Amniotic stem cell (primary cell): ENCODE results near the gene CALU.

Source experiments
- DNase-seq: peaks from one replicate; lab custom pipeline; 2025; lab: John Stamatoyannopoulos, UW

CALU gene

DNA sequence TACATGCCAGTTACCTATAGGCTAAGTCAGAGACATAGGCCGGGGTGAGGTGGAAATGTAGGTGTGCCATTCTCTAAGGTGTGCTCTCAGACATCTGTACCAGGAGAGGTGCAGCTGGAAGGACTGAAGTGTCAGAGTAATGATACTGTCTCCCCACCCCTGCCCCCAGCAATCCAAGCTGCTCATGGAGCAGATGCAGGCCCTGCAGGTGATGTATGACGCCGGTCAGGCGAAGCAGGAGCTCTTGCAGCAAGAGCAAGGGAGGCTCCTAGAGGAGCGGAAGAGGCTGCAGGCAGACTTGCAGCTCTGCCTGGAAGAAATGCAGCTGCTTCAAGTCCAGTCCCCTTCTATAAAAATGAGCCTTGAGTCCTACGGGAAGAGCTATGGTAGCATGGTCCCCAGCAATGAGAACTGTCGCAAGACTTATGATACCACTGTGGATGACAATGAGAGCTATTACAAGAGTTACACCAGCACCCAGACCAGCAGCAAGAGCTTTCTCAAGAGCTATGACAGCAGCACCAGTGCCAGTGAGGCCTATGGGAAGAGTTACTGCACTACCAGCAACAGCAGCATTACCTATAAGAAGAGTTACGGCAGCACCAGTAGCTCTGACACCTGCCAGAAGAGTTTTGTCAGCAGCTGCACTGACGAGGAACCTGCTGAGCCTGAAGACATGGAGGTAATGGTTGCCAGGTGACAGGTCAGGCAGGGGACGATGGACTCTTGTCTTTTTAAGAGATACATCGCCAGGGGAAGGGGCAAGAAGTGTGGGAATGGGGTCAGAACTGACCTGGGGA lies 72.7 kb downstream of the CALU start:
- DNase-seq: no peak

DNA sequence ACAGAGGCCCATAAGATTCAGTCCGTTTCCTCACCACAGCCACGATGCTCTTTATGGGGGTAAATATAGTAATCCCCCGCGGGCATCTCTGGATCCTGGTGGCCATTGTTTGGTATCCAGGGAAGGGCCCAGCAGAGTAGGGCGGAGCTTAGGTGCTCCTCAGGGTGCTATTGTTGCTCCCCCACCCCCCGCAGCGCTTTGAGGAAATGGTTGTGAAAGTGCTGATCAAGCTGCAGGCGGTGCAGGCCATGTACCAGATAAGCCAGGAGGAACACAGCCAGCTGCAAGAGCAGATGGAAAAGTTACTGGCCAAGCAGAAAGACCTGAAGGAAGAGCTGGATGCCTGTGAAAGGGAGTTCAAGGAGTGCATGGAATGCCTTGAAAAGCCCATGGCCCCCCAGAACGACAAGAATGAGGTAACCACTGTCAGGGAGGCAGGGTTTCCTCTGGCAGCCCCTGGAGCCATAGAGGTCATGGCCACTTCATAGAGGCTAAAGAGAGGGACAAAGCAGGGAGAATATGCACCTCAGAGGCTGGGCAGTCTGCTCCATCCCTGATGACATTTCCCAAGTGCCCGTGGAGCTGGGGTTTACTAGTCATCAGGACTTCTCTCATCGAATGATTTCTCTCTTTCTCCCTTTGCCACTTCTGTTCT lies 73.5 kb downstream of the CALU start:
- DNase-seq: no peak

- DNase-seq: no peak
Measured at GRCh38 chr7:128814499-128814898, 75.3 kb downstream of the CALU start.

DNA sequence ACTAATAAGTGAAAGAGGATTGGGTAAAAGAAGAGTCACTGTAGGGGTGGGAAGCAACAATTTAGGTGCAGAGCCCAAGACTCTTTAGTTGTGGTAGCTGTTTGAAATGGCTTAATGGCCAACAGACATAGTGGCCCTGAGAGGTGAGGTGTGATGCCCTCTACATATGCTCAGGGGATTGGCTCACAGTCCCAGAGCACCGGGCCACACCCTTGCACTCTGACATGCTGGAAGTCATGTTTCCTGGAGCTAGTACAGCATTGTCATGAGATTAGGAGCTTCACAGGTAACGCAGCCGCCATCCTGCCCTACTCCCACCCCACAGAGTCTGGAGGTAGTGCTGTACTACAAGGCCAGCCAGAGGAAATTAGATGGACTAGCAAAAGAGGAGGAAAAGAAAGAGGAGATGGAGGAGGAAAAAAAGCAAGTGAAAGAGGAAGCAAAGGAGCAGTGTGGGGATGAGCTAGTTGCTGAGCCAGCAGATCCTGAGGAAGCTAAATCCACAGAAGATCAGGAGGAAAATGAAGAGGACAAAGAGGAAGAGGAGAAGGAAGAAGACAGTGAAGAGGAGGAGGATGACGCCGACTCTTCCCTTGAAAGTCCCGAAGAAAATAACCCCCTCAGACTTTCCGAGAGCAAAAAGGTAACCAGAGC lies 76.3 kb downstream of the CALU start:
- DNase-seq: no peak

GRCh38 chr7:128818694-128819093 lies 79.5 kb downstream of the CALU start:
- DNase-seq: no peak
